ENCODE measurements around the gene MED31. TPM values are rescaled to one million over a fixed set of nuclear protein-coding genes. Genes with fewer than 3 reads are reported as not detected.

MED31 gene
- total RNA-seq, 2 donors from 2014 or later: 12.8 to 16.6 TPM

- H3K27me3 Mint-ChIP-seq (ENCODE audit: insufficient read depth): peaks cover 68% of the 10 kb centered on the region
- Histone ChIP-seq H3K27me3 (ENCODE audit: control insufficient read depth, insufficient read depth, low read length, poor library complexity, severe bottlenecking) (peaks cover 45% of the 10 kb centered on the region), H3K36me3 (ENCODE audit: control insufficient read depth, insufficient read depth, low read length) (no peaks in the 10 kb centered on the region), H3K4me1 (ENCODE audit: control insufficient read depth, insufficient read depth, low read length) (no peaks in the 10 kb centered on the region), H3K4me3 (ENCODE audit: low read length) (peak overlapping the region; percentile 98), H3K9me3 (ENCODE audit: control insufficient read depth, low read length) (no peaks in the 10 kb centered on the region), H3K9ac (ENCODE audit: extremely low read depth, low read length, poor library complexity, severe bottlenecking) (no peak overlapping the region), H3K27ac (ENCODE audit: low read depth, low read length) (no peak overlapping the region)
- H3K27ac Mint-ChIP-seq: no peak overlapping the region
- H3K36me3 Mint-ChIP-seq (ENCODE audit: low read depth): no peaks in the 10 kb centered on the region
- peak overlapping the region; percentile 63 for H3K4me3 Mint-ChIP-seq
- WGBS, 2 experiments (ENCODE audit: insufficient coverage in 1 of 2, insufficient read length in 1 of 2): 6 to 7% methylated on average over 17 to 42 of the region's 46 CpGs
- H3K4me1 Mint-ChIP-seq: peaks cover 27% of the 10 kb centered on the region
- peak; percentile 91 for DNase-seq
- H3K9me3 Mint-ChIP-seq: no peaks in the 10 kb centered on the region
- TF ChIP-seq CTCF (conservative IDR thresholded peaks at IDR 0.05): no peak
Observed at GRCh38 chr17:6654841-6655731, 3.7 kb upstream of the MED31 start.

GRCh38 chr17:6651919-6652452 is 581 bp upstream of the MED31 start:
- Histone ChIP-seq H3K36me3 (ENCODE audit: control insufficient read depth, insufficient read depth, low read length) (peaks cover 25% of the 10 kb centered on the region), H3K9ac (ENCODE audit: extremely low read depth, low read length, poor library complexity, severe bottlenecking) (no peak overlapping the region), H3K27ac (ENCODE audit: low read depth, low read length) (peak overlapping the region; percentile 10), H3K4me1 (ENCODE audit: control insufficient read depth, insufficient read depth, low read length) (peaks cover 3% of the 10 kb centered on the region), H3K9me3 (ENCODE audit: control insufficient read depth, low read length) (no peaks in the 10 kb centered on the region), H3K27me3 (ENCODE audit: control insufficient read depth, insufficient read depth, low read length, poor library complexity, severe bottlenecking) (peaks cover 33% of the 10 kb centered on the region), H3K4me3 (ENCODE audit: low read length) (peak overlapping the region; percentile 98)
- H3K27ac Mint-ChIP-seq: no peak overlapping the region
- peaks cover 47% of the 10 kb centered on the region for H3K27me3 Mint-ChIP-seq (ENCODE audit: insufficient read depth)
- H3K4me3 Mint-ChIP-seq: peak overlapping the region; percentile 98
- H3K4me1 Mint-ChIP-seq: peaks cover 26% of the 10 kb centered on the region
- no peaks in the 10 kb centered on the region for H3K9me3 Mint-ChIP-seq
- WGBS, 2 experiments (ENCODE audit: insufficient coverage in 1 of 2, insufficient read length in 1 of 2): 62 to 64% methylated on average over 22 to 47 of the region's 47 CpGs
- DNase-seq: peak; percentile 65
- no peak for TF ChIP-seq CTCF (conservative IDR thresholded peaks at IDR 0.05)
- peaks cover 11% of the 10 kb centered on the region for H3K36me3 Mint-ChIP-seq (ENCODE audit: low read depth)

DNA sequence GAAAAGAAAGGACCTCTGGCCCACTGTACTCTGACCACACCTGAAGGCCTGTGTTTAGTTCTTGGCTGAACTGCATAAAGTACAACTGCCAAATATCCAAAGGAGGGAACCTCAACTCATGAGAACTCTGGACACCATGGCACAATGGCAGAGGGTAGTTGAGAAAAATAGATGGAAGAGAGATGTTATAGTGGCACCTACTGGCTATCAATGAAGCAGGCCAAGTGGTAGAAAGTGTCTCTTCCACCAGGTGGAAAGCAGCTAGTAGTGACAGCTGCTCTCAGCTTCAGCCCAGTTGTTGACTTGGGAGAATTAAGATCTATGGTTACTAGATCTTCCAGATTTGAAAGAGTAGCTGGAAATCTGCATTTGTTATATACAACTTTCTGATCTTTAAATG is 3.2 kb downstream of the MED31 start:
- no peak overlapping the region for H3K9ac ChIP-seq (ENCODE audit: extremely low read depth, low read length, poor library complexity, severe bottlenecking)
- Mint-ChIP-seq H3K27ac (no peak overlapping the region), H3K9me3 (no peaks in the 10 kb centered on the region), H3K4me3 (no peak overlapping the region), H3K27me3 (ENCODE audit: insufficient read depth) (peaks cover 13% of the 10 kb centered on the region), H3K4me1 (peaks cover 14% of the 10 kb centered on the region), H3K36me3 (ENCODE audit: low read depth) (peaks cover 23% of the 10 kb centered on the region)
- no peak overlapping the region for H3K27ac ChIP-seq (ENCODE audit: low read depth, low read length)
- TF ChIP-seq CTCF (conservative IDR thresholded peaks at IDR 0.05): peak; percentile 66
- H3K27me3 ChIP-seq (ENCODE audit: control insufficient read depth, insufficient read depth, low read length, poor library complexity, severe bottlenecking): peaks cover 2% of the 10 kb centered on the region
- peaks cover 3% of the 10 kb centered on the region for H3K4me1 ChIP-seq (ENCODE audit: control insufficient read depth, insufficient read depth, low read length)
- H3K36me3 ChIP-seq (ENCODE audit: control insufficient read depth, insufficient read depth, low read length): peaks cover 58% of the 10 kb centered on the region
- no peaks in the 10 kb centered on the region for H3K9me3 ChIP-seq (ENCODE audit: control insufficient read depth, low read length)
- H3K4me3 ChIP-seq (ENCODE audit: low read length): no peak overlapping the region
- no peak for DNase-seq

Measured in endodermal cell (in vitro differentiated cells).